ENCODE data around the gene SH3GL2. TPM values are rescaled to one million over a fixed set of nuclear protein-coding genes. Genes with fewer than 3 reads are reported as not detected.
A peak's percentile ranks its signal among the peaks of the same experiment; 100 is the strongest.

The SH3GL2 gene
- 1 to 10 TPM in 1 of 2 donors, under 1 TPM in 1; 0.78 to 1.3 TPM for total RNA-seq

DNA sequence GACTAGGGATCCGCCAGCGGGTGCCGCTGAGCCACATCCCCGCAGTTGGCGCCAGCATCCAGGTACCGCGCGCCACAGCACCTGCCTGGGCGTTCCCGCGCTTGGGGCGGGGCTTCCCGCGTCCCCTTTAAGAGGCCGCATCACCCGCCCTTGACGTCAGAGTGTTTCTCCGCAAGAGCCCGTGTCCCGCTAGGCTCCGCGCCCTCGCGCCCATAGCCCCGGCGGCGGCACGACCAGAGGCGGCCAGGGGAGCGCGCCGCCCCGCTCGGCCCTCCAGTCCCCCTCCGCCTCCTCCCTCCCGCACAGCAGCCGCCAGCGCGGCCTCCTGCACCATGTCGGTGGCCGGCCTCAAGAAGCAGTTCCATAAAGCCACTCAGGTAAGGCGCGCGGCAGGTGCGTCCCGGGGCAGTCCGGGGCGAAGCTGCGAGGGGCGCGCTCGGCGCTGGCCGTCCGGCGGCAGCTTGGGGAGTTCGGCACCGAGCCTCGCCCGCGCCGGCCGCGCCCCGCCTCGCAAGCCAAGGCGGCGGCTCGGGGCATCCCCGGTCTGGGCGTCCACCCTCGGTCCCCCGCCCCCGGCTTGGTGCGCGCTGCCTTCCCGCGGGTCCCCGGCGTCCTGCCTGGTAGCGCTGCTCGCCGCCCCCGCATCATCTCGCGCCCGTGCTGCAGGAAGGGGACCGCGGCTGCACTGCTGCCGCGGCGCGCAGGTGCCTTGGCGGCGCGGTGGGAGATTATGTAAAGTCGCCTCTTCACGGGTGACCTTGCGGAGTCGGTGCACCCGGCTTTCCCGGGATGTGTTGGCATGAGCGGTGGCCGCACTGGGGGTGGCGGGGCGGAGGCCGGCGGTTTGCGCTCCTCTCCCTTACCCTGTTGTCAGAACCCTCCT, at the start of gene SH3GL2:
SH3GL2 (plus strand) TSS at position 156 of the 883 bp plus-strand sequence.
- ATAC-seq (peak; percentile 81), DNase-seq (peak; percentile 45 to 69 (median 58))
- WGBS, 2 donors: 0 to 2% methylated on average over 12 to 92 of the region's 109 CpGs
- Histone ChIP-seq H3K9me3 (no peaks in the 10 kb centered on the region), H3K27me3 (peaks cover 0 to 6% of the 10 kb centered on the region in 2 donors), H3K27ac (no peak within 1 kb of the TSS), H3K4me3 (peak within 1 kb of the TSS; percentile 4 to 22), H3K4me1 (peaks cover 17% of the 10 kb centered on the region), H3K36me3 (replicated peaks in 1 of 2; ENCODE audit: insufficient read depth in 1 of 2, low read depth in 2 of 2) (no peaks in the 10 kb centered on the region)
- intact Hi-C loops (cut with DNase I): no loop called here
- TF ChIP-seq POLR2A (IDR thresholded peaks at IDR 0.05): peak in 2 of 3 donors; percentile 11 to 33
- TF ChIP-seq, protein P1, sequence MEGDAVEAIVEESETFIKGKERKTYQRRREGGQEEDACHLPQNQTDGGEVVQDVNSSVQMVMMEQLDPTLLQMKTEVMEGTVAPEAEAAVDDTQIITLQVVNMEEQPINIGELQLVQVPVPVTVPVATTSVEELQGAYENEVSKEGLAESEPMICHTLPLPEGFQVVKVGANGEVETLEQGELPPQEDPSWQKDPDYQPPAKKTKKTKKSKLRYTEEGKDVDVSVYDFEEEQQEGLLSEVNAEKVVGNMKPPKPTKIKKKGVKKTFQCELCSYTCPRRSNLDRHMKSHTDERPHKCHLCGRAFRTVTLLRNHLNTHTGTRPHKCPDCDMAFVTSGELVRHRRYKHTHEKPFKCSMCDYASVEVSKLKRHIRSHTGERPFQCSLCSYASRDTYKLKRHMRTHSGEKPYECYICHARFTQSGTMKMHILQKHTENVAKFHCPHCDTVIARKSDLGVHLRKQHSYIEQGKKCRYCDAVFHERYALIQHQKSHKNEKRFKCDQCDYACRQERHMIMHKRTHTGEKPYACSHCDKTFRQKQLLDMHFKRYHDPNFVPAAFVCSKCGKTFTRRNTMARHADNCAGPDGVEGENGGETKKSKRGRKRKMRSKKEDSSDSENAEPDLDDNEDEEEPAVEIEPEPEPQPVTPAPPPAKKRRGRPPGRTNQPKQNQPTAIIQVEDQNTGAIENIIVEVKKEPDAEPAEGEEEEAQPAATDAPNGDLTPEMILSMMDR (IDR thresholded peaks at IDR 0.05): no peak

GRCh38 chr9:17531642-17532254, 47.1 kb upstream of the SH3GL2 start:
- TF ChIP-seq, protein P1 (IDR thresholded peaks at IDR 0.05): peak in 6 of 7 experiments; percentile 52 to 71 (median 64)
- no peak for TF ChIP-seq POLR2A (IDR thresholded peaks at IDR 0.05)
- Histone ChIP-seq H3K4me3 (no peak overlapping the region), H3K27ac (no peak overlapping the region), H3K36me3 (replicated peaks in 1 of 2; ENCODE audit: insufficient read depth in 1 of 2, low read depth in 2 of 2) (no peaks in the 10 kb centered on the region), H3K4me1 (no peaks in the 10 kb centered on the region), H3K9me3 (no peaks in the 10 kb centered on the region), H3K27me3 (no peaks in the 10 kb centered on the region)
- ATAC-seq: peak; percentile 56
- 40 to 41% methylated on average over 10 of the region's 10 CpGs for WGBS, 2 donors
- intact Hi-C loops (cut with DNase I): no loop called here
- DNase-seq: peak; percentile 24 to 64 (median 44)

GRCh38 chr9:17532461-17532860, 46.4 kb upstream of the SH3GL2 start:
- WGBS, 2 donors: 59 to 60% methylated on average over 6 of the region's 6 CpGs
- Histone ChIP-seq H3K27ac (no peak overlapping the region), H3K4me3 (no peak overlapping the region), H3K9me3 (no peaks in the 10 kb centered on the region), H3K36me3 (replicated peaks in 1 of 2; ENCODE audit: insufficient read depth in 1 of 2, low read depth in 2 of 2) (no peaks in the 10 kb centered on the region), H3K27me3 (no peaks in the 10 kb centered on the region), H3K4me1 (no peaks in the 10 kb centered on the region)
- DNase-seq: no peak
- intact Hi-C loops (cut with DNase I): no loop called here
- no peak for ATAC-seq
- TF ChIP-seq, protein P1 (IDR thresholded peaks at IDR 0.05): no peak
- no peak for TF ChIP-seq POLR2A (IDR thresholded peaks at IDR 0.05)

DNA sequence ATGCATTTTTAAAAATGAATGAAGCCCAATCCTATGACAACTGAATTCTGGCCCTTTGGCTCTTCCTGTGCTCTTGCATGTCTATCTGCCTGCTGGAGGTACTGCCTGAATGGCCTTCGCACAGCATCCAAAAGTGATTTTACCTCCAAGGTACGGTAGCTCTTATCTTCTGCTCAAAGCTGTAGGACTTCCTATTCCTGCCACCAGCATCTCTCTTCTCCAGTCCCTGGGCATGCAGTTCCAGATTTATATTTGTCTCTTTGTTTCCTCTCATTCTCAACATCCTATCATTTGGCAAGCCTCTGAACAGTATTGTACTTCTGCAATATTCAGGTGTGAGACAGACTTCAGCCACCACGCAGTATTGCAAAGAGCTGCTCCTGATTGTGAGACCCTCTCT, 43.7 kb upstream of the SH3GL2 start:
- ATAC-seq (no peak), DNase-seq (no peak)
- Histone ChIP-seq H3K36me3 (replicated peaks in 1 of 2; ENCODE audit: insufficient read depth in 1 of 2, low read depth in 2 of 2) (no peaks in the 10 kb centered on the region), H3K27me3 (no peaks in the 10 kb centered on the region), H3K4me1 (no peaks in the 10 kb centered on the region), H3K27ac (no peak overlapping the region), H3K4me3 (no peak overlapping the region), H3K9me3 (no peaks in the 10 kb centered on the region)
- intact Hi-C loops (cut with DNase I): no loop called here
- WGBS, 2 donors: 61 to 66% methylated on average over 3 of the region's 3 CpGs
- TF ChIP-seq, protein P1 (IDR thresholded peaks at IDR 0.05): no peak
- TF ChIP-seq POLR2A (IDR thresholded peaks at IDR 0.05): no peak
